PC-9 (cell line): ENCODE measurements around the gene SLC45A2. TPM values are rescaled to one million over a fixed set of nuclear protein-coding genes. Genes with fewer than 3 reads are reported as not detected.
"Not testable (repeated sequence)": the region's sequence is repeated elsewhere in the genome, so short reads cannot be mapped to it uniquely, and the experiment has no call there.

Experiments
- BruUV-seq: library from RNA; stranded (reverse); fragments of 400-500 nt; replicated peaks from 2 replicates; lab custom pipeline; 2021; lab: Mats Ljungman, UMichigan
- CTCF ChIA-PET: fragments of 300-600 bp; sonication (Branson Sonifier 250); formaldehyde crosslinking; loops from one replicate; lab custom pipeline; 2022; ENCODE audit warnings: antibody characterized with exemption; lab: Charles Lee
- POLR2A ChIA-PET: fragments of 300-600 bp; sonication (Branson Sonifier 250); formaldehyde crosslinking; loops from one replicate; lab custom pipeline; 2022; ENCODE audit warnings: antibody characterized with exemption; ENCODE audit not compliant: unreplicated experiment; lab: Charles Lee
- DNase-seq, 2 experiments: peaks; one replicate each; pipeline versions ENCODE4 v3.0.0 to v3.0.0-alpha.2; 2015 to 2022; ENCODE audit warnings: mixed read lengths in 1 of 2
- H2AFZ ChIP-seq: fragments of 200-600 bp; sonication (generic); 2 replicates; pipeline ENCODE4 v1.8.1; 2017; ENCODE audit warnings: antibody characterized with exemption
- H3F3A ChIP-seq: fragments of 200-600 bp; sonication (generic); 2 replicates; pipeline ENCODE4 v1.8.1; 2017; ENCODE audit warnings: antibody characterized with exemption, mild to moderate bottlenecking, low read depth; ENCODE audit not compliant: insufficient read depth
- H3K27ac ChIP-seq: fragments of 200-600 bp; sonication (generic); 2 replicates; pipeline ENCODE4 v1.6.1; 2016; ENCODE audit warnings: mixed run types
- H3K27me3 ChIP-seq: fragments of 200-600 bp; sonication (generic); 2 replicates; pipeline ENCODE4 v1.6.1; 2016; ENCODE audit warnings: low read depth, mixed run types; ENCODE audit not compliant: insufficient read depth
- H3K36me3 ChIP-seq: fragments of 200-600 bp; sonication (generic); 2 replicates; pipeline ENCODE4 v1.6.1; 2016; ENCODE audit warnings: low read depth, mixed run types
- H3K4me1 ChIP-seq: fragments of 200-600 bp; sonication (generic); replicated peaks from 2 replicates; pipeline ENCODE4 v1.6.1; 2016; ENCODE audit warnings: mixed run types; ENCODE audit not compliant: insufficient read depth
- H3K4me2 ChIP-seq: fragments of 200-600 bp; sonication (generic); 2 replicates; pipeline ENCODE4 v1.6.1; 2017; ENCODE audit warnings: mixed run types
- H3K4me3 ChIP-seq: fragments of 200-600 bp; sonication (generic); 2 replicates; pipeline ENCODE4 v1.6.1; 2016; ENCODE audit warnings: mixed run types
- H3K79me2 ChIP-seq: fragments of 200-600 bp; sonication (generic); 2 replicates; pipeline ENCODE4 v1.6.1; 2017; ENCODE audit warnings: low read depth, mixed run types
- H3K9me2 ChIP-seq: fragments of 200-600 bp; sonication (generic); 2 replicates; pipeline ENCODE4 v1.8.1; 2017; ENCODE audit warnings: mild to moderate bottlenecking; ENCODE audit not compliant: insufficient read depth
- H3K9me3 ChIP-seq: fragments of 200-600 bp; sonication (generic); 2 replicates; pipeline ENCODE4 v1.8.1; 2016; ENCODE audit warnings: low read depth; ENCODE audit not compliant: insufficient read depth
- H4K20me1 ChIP-seq: fragments of 200-600 bp; sonication (generic); 2 replicates; pipeline ENCODE4 v1.8.1; 2017; ENCODE audit not compliant: insufficient read depth
- EZH2 ChIP-seq: fragments of 200-600 bp; sonication (generic); IDR thresholded peaks from 2 replicates; pipeline ENCODE4 v1.8.0; 2017; ENCODE audit warnings: antibody characterized with exemption, low read depth
- intact Hi-C: fragments of 100-400 bp; cut with micrococcal nuclease; formaldehyde crosslinking; loops from one replicate; pipeline ENCODE4 v1.10.0; 2022; ENCODE audit not compliant: unreplicated experiment
- total RNA-seq: library from RNA; stranded (reverse); gene quantifications from 2 replicates; pipeline ENCODE4 v1.2.3, GENCODE V29; 2021
- TF ChIP-seq, protein P1 (sequence below): fragments of 200-600 bp; sonication (generic); conservative IDR thresholded peaks from 2 replicates; pipeline ENCODE4 v1.6.1; 2017; ENCODE audit warnings: mixed run types, antibody characterized with exemption, mild to moderate bottlenecking, moderate library complexity

Gene SLC45A2
- total RNA-seq, 1 experiment from 2014 or later, result 0.33 TPM

DNA sequence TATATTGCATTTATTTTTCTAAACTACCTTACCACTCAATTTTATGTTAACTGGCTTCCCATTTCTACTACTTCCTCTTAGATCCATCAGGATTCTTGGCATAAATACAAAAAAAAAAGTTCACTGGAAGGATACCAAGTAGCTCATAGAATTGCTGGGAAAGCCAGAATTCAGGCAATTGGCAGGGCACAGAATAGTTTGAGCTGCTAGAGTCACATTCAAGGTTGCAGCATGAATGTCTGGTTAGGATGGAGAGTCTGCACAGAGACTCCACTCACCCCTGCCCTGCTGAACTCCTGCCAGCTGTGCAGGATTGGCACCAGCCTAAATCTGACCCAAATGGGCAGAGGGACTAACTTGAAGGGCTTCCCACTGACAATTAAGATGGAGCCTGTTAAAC lies 28.3 kb upstream of the SLC45A2 start:
- H3K79me2 ChIP-seq, result no peaks in the 10 kb centered on the region
- CTCF ChIA-PET, result interaction anchor here (0.5 to 0.6 kb wide), 3 partner anchors 17 to 1493 kb away, joined by 3 to 7 read pairs (median 4); no protein-coding TSS in a partner anchor
- no peak for TF ChIP-seq EZH2
- TF ChIP-seq, protein P1, sequence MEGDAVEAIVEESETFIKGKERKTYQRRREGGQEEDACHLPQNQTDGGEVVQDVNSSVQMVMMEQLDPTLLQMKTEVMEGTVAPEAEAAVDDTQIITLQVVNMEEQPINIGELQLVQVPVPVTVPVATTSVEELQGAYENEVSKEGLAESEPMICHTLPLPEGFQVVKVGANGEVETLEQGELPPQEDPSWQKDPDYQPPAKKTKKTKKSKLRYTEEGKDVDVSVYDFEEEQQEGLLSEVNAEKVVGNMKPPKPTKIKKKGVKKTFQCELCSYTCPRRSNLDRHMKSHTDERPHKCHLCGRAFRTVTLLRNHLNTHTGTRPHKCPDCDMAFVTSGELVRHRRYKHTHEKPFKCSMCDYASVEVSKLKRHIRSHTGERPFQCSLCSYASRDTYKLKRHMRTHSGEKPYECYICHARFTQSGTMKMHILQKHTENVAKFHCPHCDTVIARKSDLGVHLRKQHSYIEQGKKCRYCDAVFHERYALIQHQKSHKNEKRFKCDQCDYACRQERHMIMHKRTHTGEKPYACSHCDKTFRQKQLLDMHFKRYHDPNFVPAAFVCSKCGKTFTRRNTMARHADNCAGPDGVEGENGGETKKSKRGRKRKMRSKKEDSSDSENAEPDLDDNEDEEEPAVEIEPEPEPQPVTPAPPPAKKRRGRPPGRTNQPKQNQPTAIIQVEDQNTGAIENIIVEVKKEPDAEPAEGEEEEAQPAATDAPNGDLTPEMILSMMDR, result no peak
- no TSS peak for BruUV-seq
- intact Hi-C loops, result no loop called here
- H3K36me3 ChIP-seq, result no peaks in the 10 kb centered on the region
- H3K27ac ChIP-seq, result no peak overlapping the region
- no peaks in the 10 kb centered on the region for H3K27me3 ChIP-seq
- H3K4me1 ChIP-seq, result peaks cover 13% of the 10 kb centered on the region
- H3K4me2 ChIP-seq, result no peak overlapping the region
- H3K9me3 ChIP-seq, result no peaks in the 10 kb centered on the region
- no peaks in the 10 kb centered on the region for H4K20me1 ChIP-seq
- H3K4me3 ChIP-seq, result no peak overlapping the region
- peaks cover 16% of the 10 kb centered on the region for H3F3A ChIP-seq
- no peaks in the 10 kb centered on the region for H3K9me2 ChIP-seq
- no peak overlapping the region for H2AFZ ChIP-seq
- POLR2A ChIA-PET, result no interaction called here
- DNase-seq, result no peak

DNA sequence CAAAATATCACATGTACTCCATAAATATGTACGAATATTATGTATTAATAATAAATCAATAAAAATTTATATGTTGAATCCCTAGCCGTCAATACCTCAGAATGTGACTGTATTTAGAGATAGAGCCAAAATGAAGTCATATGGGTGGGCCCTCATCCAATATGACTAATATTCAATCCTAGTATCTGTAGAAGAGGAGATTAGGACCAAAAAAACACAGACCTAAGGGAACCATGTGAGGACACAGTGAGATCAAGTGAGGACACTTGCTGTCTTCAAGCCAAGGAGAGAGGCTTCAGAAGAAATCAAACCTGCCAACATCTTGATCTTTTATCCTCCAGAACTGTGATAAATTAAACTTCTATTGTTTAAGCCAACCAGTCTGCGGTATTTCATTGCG lies 27.0 kb upstream of the SLC45A2 start:
- CTCF ChIA-PET, result no interaction called here
- no peak for DNase-seq

DNA sequence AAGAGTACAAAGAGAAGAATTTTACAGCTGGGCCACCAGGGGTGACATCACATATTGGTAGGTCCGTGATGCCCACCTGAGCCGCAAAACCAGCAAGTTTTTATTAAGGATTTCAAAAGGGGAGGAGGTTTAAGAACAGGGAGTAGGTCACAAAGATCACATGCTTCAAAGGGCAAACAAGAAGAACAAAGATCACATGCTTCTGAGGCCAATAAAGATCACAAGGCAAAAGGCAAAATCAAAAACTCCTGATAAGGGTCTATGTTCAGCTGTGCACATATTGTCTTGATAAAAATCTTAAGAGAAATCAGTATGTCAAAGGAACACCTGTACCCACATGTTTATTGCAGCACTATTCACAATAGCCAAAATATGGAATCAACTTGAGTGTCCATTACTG lies 25.7 kb upstream of the SLC45A2 start:
- H3K4me3 ChIP-seq, BruUV-seq, H3K79me2 ChIP-seq, H3K27me3 ChIP-seq, CTCF ChIA-PET, H2AFZ ChIP-seq, H3K9me3 ChIP-seq, H3K36me3 ChIP-seq, H3K4me2 ChIP-seq, intact Hi-C loops, H4K20me1 ChIP-seq, H3K27ac ChIP-seq, H3K9me2 ChIP-seq, DNase-seq, POLR2A ChIA-PET: not testable (repeated sequence)
- Histone ChIP-seq H3F3A (peaks cover 24% of the 10 kb centered on the region), H3K4me1 (peaks cover 26% of the 10 kb centered on the region)

More for the DNA sequence above, 27.0 kb upstream of the SLC45A2 start:
- H3K36me3 ChIP-seq, result no peaks in the 10 kb centered on the region
- H4K20me1 ChIP-seq, result no peaks in the 10 kb centered on the region
- H3K4me1 ChIP-seq, result peaks cover 21% of the 10 kb centered on the region
- no peak for TF ChIP-seq EZH2
- TF ChIP-seq, protein P1, result no peak
- H3K79me2 ChIP-seq, result peaks cover 3% of the 10 kb centered on the region; the same call in 1 of the 2 replicates
- H3K27ac ChIP-seq, result no peak overlapping the region
- H3K4me2 ChIP-seq, result no peak overlapping the region
- peaks cover 24% of the 10 kb centered on the region for H3F3A ChIP-seq
- BruUV-seq, result no TSS peak
- POLR2A ChIA-PET, result no interaction called here
- no peak overlapping the region for H2AFZ ChIP-seq
- no peaks in the 10 kb centered on the region for H3K9me2 ChIP-seq
- intact Hi-C loops, result no loop called here
- no peak overlapping the region for H3K4me3 ChIP-seq
- no peaks in the 10 kb centered on the region for H3K27me3 ChIP-seq
- H3K9me3 ChIP-seq, result no peaks in the 10 kb centered on the region

DNA sequence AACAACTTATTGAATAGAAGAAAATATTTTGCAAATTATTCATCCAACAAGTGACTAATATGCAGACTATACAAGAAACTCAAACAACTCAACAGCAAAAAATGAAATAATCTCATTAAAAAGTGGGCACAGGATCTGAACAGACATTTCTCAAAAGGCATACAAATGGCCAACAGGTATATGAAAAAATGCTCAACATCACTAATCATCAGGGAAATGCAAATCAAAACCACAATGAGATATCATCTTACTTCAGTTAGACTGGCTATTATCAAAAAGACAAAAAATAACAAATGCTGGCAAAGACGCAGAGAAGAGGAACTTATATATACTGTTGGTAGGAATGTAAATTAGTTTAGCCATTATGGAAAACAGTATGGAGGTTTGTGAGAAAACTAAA lies 25.1 kb upstream of the SLC45A2 start:
- no peaks in the 10 kb centered on the region for H3K27me3 ChIP-seq
- intact Hi-C loops, result loop anchor here (5.0 kb wide), 2 partner anchors 233 to 918 kb away; partner anchors contain the start of gene DNAJC21
- no TSS peak for BruUV-seq
- H3K4me3 ChIP-seq, result peak overlapping the region; percentile 82; the same call in 1 of the 2 replicates
- H3K9me2 ChIP-seq, result no peaks in the 10 kb centered on the region
- ChIA-PET POLR2A (no interaction called here), CTCF (no interaction called here)
- H3K4me2 ChIP-seq, result peak overlapping the region; percentile 94
- peaks cover 9% of the 10 kb centered on the region; the same call in 1 of the 2 replicates for H3K79me2 ChIP-seq
- H3K4me1 ChIP-seq, result peaks cover 26% of the 10 kb centered on the region
- no peak for TF ChIP-seq EZH2
- TF ChIP-seq, protein P1, result no peak
- peaks cover 24% of the 10 kb centered on the region for H3F3A ChIP-seq
- no peak overlapping the region for H2AFZ ChIP-seq
- no peak overlapping the region for H3K27ac ChIP-seq
- no peak for DNase-seq
- H3K36me3 ChIP-seq, result no peaks in the 10 kb centered on the region
- no peaks in the 10 kb centered on the region for H3K9me3 ChIP-seq
- H4K20me1 ChIP-seq, result no peaks in the 10 kb centered on the region
